ENCODE measurements around the gene ZMAT3.
A peak's percentile ranks its signal among the peaks of the same experiment; 100 is the strongest.
"Not testable (repeated sequence)": the region's sequence is repeated elsewhere in the genome, so short reads cannot be mapped to it uniquely, and the experiment has no call there.

The ZMAT3 gene

GRCh38 chr3:179068779-179069530 is 2.7 kb downstream of the ZMAT3 start:
- peak; percentile 52 for DNase-seq (ENCODE audit: low spot score)

GRCh38 chr3:179067839-179068238 is 3.8 kb downstream of the ZMAT3 start:
- DNase-seq (ENCODE audit: low spot score): no peak

GRCh38 chr3:179067291-179067690 is 4.3 kb downstream of the ZMAT3 start:
- DNase-seq (ENCODE audit: low spot score): no peak

- no peak for DNase-seq (ENCODE audit: low spot score)
These were observed 7.6 kb downstream of the ZMAT3 start for GRCh38 chr3:179063945-179064560.

- no peak for DNase-seq (ENCODE audit: low spot score)
These were observed 15.3 kb downstream of the ZMAT3 start for GRCh38 chr3:179056326-179056725.

- DNase-seq (ENCODE audit: low spot score): not testable (repeated sequence)
These were observed 17.0 kb downstream of the ZMAT3 start for GRCh38 chr3:179054565-179054964.

- DNase-seq (ENCODE audit: low spot score): no peak
These were observed 24.9 kb downstream of the ZMAT3 start for GRCh38 chr3:179046497-179047353.

- no peak for DNase-seq (ENCODE audit: low spot score)
These were observed 25.7 kb downstream of the ZMAT3 start for GRCh38 chr3:179045719-179046402.

GRCh38 chr3:179038899-179039251 is 32.7 kb downstream of the ZMAT3 start:
- not testable (repeated sequence) for DNase-seq (ENCODE audit: low spot score)

- DNase-seq (ENCODE audit: low spot score): no peak
These were observed 33.3 kb downstream of the ZMAT3 start for GRCh38 chr3:179038216-179038898.

- DNase-seq (ENCODE audit: low spot score): peak; percentile 53
These were observed 34.3 kb downstream of the ZMAT3 start for GRCh38 chr3:179037351-179037750.

GRCh38 chr3:179036626-179037300 is 34.8 kb downstream of the ZMAT3 start:
- DNase-seq (ENCODE audit: low spot score): no peak

- no peak for DNase-seq (ENCODE audit: low spot score)
These were observed 35.4 kb downstream of the ZMAT3 start for GRCh38 chr3:179036226-179036625.

GRCh38 chr3:179035232-179035631 is 36.4 kb downstream of the ZMAT3 start:
- DNase-seq (ENCODE audit: low spot score): no peak

GRCh38 chr3:179033304-179033657 is 38.3 kb downstream of the ZMAT3 start:
- not testable (repeated sequence) for DNase-seq (ENCODE audit: low spot score)

- DNase-seq (ENCODE audit: low spot score): not testable (repeated sequence)
These were observed 38.9 kb downstream of the ZMAT3 start for GRCh38 chr3:179032454-179033303.

- no peak for DNase-seq (ENCODE audit: low spot score)
These were observed 42.5 kb downstream of the ZMAT3 start for GRCh38 chr3:179029096-179029495.

GRCh38 chr3:179028408-179028807 is 43.2 kb downstream of the ZMAT3 start:
- no peak for DNase-seq (ENCODE audit: low spot score)

- no peak for DNase-seq (ENCODE audit: low spot score)
These were observed 44.2 kb downstream of the ZMAT3 start for GRCh38 chr3:179027326-179027900.

- no peak for DNase-seq (ENCODE audit: low spot score)
These were observed 45.0 kb downstream of the ZMAT3 start for GRCh38 chr3:179026636-179027035.
